ENCODE results near the gene POU3F2. TPM values are rescaled to one million over a fixed set of nuclear protein-coding genes. Genes with fewer than 3 reads are reported as not detected.

POU3F2 gene
- total RNA-seq, 1 donor from 2014 or later = 12.2 TPM

GRCh38 chr6:98794307-98794842 lies 40.0 kb upstream of the POU3F2 start:
- Mint-ChIP-seq H3K4me1 (no peaks in the 10 kb centered on the region), H3K9me3 (peaks cover 2% of the 10 kb centered on the region), H3K27ac (no peak overlapping the region), H3K4me3 (no peak overlapping the region), H3K36me3 (no peaks in the 10 kb centered on the region), H3K27me3 (ENCODE audit: insufficient read depth, low read depth) (peaks cover 2% of the 10 kb centered on the region)
- no peak for TF ChIP-seq EZH2phosphoT487 (IDR thresholded peaks at IDR 0.05)
- no peak for TF ChIP-seq EZH2 (IDR thresholded peaks at IDR 0.05)
- Histone ChIP-seq H3K9ac (no peak overlapping the region), H3K4me1 (peaks cover 3% of the 10 kb centered on the region), H3K4me3 (no peak overlapping the region), H3K4me2 (no peak overlapping the region), H3K27ac (no peak overlapping the region), H3K27me3 (no peaks in the 10 kb centered on the region), H2AFZ (replicated peaks) (no peak overlapping the region), H3K79me2 (ENCODE audit: low read depth) (no peaks in the 10 kb centered on the region), H3K36me3 (no peaks in the 10 kb centered on the region), H3K9me3 (ENCODE audit: low read depth) (no peaks in the 10 kb centered on the region), H4K20me1 (ENCODE audit: low read depth) (no peaks in the 10 kb centered on the region), H3F3A (ENCODE audit: low read depth) (no peaks in the 10 kb centered on the region)
- DNase-seq (ENCODE audit: low spot score) = no peak

GRCh38 chr6:98797217-98797994 lies 37.0 kb upstream of the POU3F2 start:
- no peak overlapping the region for H3K27ac ChIP-seq
- TF ChIP-seq CTCF (IDR thresholded peaks at IDR 0.05) = no peak
- no peak for TF ChIP-seq EZH2 (IDR thresholded peaks at IDR 0.05)
- no peak for TF ChIP-seq EZH2phosphoT487 (IDR thresholded peaks at IDR 0.05)
- no peaks in the 10 kb centered on the region for H3K79me2 ChIP-seq (ENCODE audit: low read depth)
- Mint-ChIP-seq H3K9me3 (peaks cover 4% of the 10 kb centered on the region), H3K4me3 (no peak overlapping the region), H3K4me1 (no peaks in the 10 kb centered on the region), H3K36me3 (peaks cover 2% of the 10 kb centered on the region), H3K27me3 (ENCODE audit: insufficient read depth, low read depth) (peaks cover 2% of the 10 kb centered on the region), H3K27ac (no peak overlapping the region)
- DNase-seq (ENCODE audit: low spot score) = no peak
- H3K36me3 ChIP-seq = no peaks in the 10 kb centered on the region
- no peak overlapping the region for H3K4me2 ChIP-seq
- no peaks in the 10 kb centered on the region for H3K27me3 ChIP-seq
- no peak overlapping the region for H3K4me3 ChIP-seq
- no peaks in the 10 kb centered on the region for H4K20me1 ChIP-seq (ENCODE audit: low read depth)
- no peak overlapping the region for H2AFZ ChIP-seq (replicated peaks)
- no peaks in the 10 kb centered on the region for H3K9me3 ChIP-seq (ENCODE audit: low read depth)
- H3K9ac ChIP-seq = no peak overlapping the region
- no peaks in the 10 kb centered on the region for H3K4me1 ChIP-seq
- H3F3A ChIP-seq (ENCODE audit: low read depth) = no peaks in the 10 kb centered on the region

GRCh38 chr6:98800866-98801265 lies 33.5 kb upstream of the POU3F2 start:
- no peak for DNase-seq (ENCODE audit: low spot score)
- no peak overlapping the region for H3K27ac Mint-ChIP-seq
- H3K4me1 Mint-ChIP-seq = no peaks in the 10 kb centered on the region
- H3K27me3 ChIP-seq = no peaks in the 10 kb centered on the region
- no peak for TF ChIP-seq CTCF (IDR thresholded peaks at IDR 0.05)
- TF ChIP-seq EZH2 (IDR thresholded peaks at IDR 0.05) = no peak
- H3K36me3 Mint-ChIP-seq = peaks cover 2% of the 10 kb centered on the region
- peaks cover 8% of the 10 kb centered on the region for H3K4me1 ChIP-seq
- no peaks in the 10 kb centered on the region for H3K9me3 ChIP-seq (ENCODE audit: low read depth)
- H3K4me3 Mint-ChIP-seq = no peak overlapping the region
- H3K79me2 ChIP-seq (ENCODE audit: low read depth) = no peaks in the 10 kb centered on the region
- H3F3A ChIP-seq (ENCODE audit: low read depth) = no peaks in the 10 kb centered on the region
- H3K27ac ChIP-seq = no peak overlapping the region
- H3K4me2 ChIP-seq = no peak overlapping the region
- no peaks in the 10 kb centered on the region for H3K36me3 ChIP-seq
- H3K4me3 ChIP-seq = no peak overlapping the region
- no peak overlapping the region for H3K9ac ChIP-seq
- H4K20me1 ChIP-seq (ENCODE audit: low read depth) = no peaks in the 10 kb centered on the region
- no peak overlapping the region for H2AFZ ChIP-seq (replicated peaks)
- H3K27me3 Mint-ChIP-seq (ENCODE audit: insufficient read depth, low read depth) = peaks cover 2% of the 10 kb centered on the region
- H3K9me3 Mint-ChIP-seq = peaks cover 5% of the 10 kb centered on the region
